Right lobe of liver (tissue), 4 donors: ENCODE data around the gene EMP1.

Experiments used
- POLR2A ChIP-seq: fragments of 450-650 bp; IDR thresholded peaks from one replicate; pipeline ENCODE4 v1.6.1; 2017; ENCODE audit warnings: antibody characterized with exemption, mild to moderate bottlenecking
- TF ChIP-seq, protein P1 (sequence below), 4 donors: fragments of 200-600 bp in 3 of 4; fragments of 450-650 bp in 1 of 4; IDR thresholded peaks; one replicate each; pipeline versions ENCODE4 v1.5.1 to v1.8.0; 2016 to 2022; ENCODE audit warnings: antibody characterized with exemption in 4 of 4, mild to moderate bottlenecking in 2 of 4
- donor health status: DM: no; HTN: no; CAD: no.
- donor health status: DM: no; HTN: no; CAD: no.
- donor health status: DM: no; HTN: yes; CAD: no.

- TF ChIP-seq, protein P1, sequence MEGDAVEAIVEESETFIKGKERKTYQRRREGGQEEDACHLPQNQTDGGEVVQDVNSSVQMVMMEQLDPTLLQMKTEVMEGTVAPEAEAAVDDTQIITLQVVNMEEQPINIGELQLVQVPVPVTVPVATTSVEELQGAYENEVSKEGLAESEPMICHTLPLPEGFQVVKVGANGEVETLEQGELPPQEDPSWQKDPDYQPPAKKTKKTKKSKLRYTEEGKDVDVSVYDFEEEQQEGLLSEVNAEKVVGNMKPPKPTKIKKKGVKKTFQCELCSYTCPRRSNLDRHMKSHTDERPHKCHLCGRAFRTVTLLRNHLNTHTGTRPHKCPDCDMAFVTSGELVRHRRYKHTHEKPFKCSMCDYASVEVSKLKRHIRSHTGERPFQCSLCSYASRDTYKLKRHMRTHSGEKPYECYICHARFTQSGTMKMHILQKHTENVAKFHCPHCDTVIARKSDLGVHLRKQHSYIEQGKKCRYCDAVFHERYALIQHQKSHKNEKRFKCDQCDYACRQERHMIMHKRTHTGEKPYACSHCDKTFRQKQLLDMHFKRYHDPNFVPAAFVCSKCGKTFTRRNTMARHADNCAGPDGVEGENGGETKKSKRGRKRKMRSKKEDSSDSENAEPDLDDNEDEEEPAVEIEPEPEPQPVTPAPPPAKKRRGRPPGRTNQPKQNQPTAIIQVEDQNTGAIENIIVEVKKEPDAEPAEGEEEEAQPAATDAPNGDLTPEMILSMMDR (IDR thresholded peaks at IDR 0.05) = no peak
- TF ChIP-seq POLR2A = no peak
Measured at GRCh38 chr12:13148485-13148847, 48.1 kb upstream of the EMP1 start.
